ENCODE measurements around the gene MZF1. TPM values are rescaled to one million over a fixed set of nuclear protein-coding genes. Genes with fewer than 3 reads are reported as not detected.
A peak's percentile ranks its signal among the peaks of the same experiment; 100 is the strongest.

MZF1 gene
- polyA plus RNA-seq, 3 donors, result 1.6 to 55.6 (median 1.7) TPM

DNA sequence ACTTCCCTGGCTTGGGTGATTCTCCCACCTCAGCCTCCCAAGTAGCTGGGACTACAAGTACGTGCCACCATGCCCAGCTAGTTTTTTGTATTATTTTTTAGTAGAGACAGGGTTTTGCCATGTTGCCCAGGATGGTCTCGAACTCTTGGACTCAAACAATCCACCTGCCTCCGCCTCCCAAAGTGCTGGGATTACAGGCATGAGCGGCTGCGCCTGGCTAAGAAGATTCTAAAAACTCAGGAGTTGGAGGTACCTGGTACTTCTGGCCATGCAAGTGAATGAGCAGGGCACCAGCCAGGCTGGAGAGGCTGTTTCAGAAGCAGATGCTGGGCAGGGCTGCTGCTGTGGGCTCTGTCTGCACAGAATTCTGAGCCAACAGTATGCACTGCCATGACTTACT lies 6.1 kb downstream of the MZF1 start:
- Histone ChIP-seq H3K9me3 (replicated peaks in 1 of 2; ENCODE audit: control insufficient read depth in 1 of 2, insufficient read depth in 1 of 2, low read length in 2 of 2) (peaks cover 0 to 8% of the 10 kb centered on the region in 2 donors), H4K20me1 (ENCODE audit: insufficient read depth, low read length) (peaks cover 10% of the 10 kb centered on the region), H3K4me3 (replicated peaks in 1 of 3; ENCODE audit: low read depth in 2 of 3, low read length in 3 of 3) (no peak overlapping the region), H3K27ac (ENCODE audit: low read depth in 1 of 2, low read length in 2 of 2) (no peak overlapping the region), H2AFZ (ENCODE audit: insufficient read depth, low read depth, low read length, poor library complexity, severe bottlenecking) (no peak overlapping the region), H3K4me1 (ENCODE audit: control insufficient read depth in 1 of 2, insufficient read depth in 2 of 2, low read length in 2 of 2) (peaks cover 22 to 25% of the 10 kb centered on the region in 2 donors), H3K79me2 (ENCODE audit: insufficient read depth, low read length) (peaks cover 15% of the 10 kb centered on the region), H3K36me3 (replicated peaks in 1 of 2; ENCODE audit: control insufficient read depth in 1 of 2, insufficient read depth in 2 of 2, low read length in 2 of 2) (peaks cover 9 to 31% of the 10 kb centered on the region in 2 donors), H3K27me3 (ENCODE audit: control insufficient read depth in 2 of 2, insufficient read depth in 2 of 2, low read length in 2 of 2) (peaks cover 15 to 25% of the 10 kb centered on the region in 2 donors), H3K9ac (ENCODE audit: insufficient read depth, low read length, poor library complexity, severe bottlenecking) (no peak overlapping the region), H3K4me2 (replicated peaks; ENCODE audit: extremely low read depth, low read length, poor library complexity, severe bottlenecking) (no peak overlapping the region)
- Mint-ChIP-seq H3K4me3 (no peak overlapping the region), H3K4me1 (peaks cover 26% of the 10 kb centered on the region), H3K27ac (no peak overlapping the region), H3K27me3 (ENCODE audit: low read depth in 3 of 3) (peaks cover 26 to 31% (median 27%) of the 10 kb centered on the region in 3 donors), H3K36me3 (peaks cover 23 to 46% of the 10 kb centered on the region in 2 donors), H3K9me3 (peaks cover 0 to 11% (median 7%) of the 10 kb centered on the region in 7 donors)
- no peak for DNase-seq
- intact Hi-C loops (cut with micrococcal nuclease), result no loop called here
- TF ChIP-seq, protein P1, sequence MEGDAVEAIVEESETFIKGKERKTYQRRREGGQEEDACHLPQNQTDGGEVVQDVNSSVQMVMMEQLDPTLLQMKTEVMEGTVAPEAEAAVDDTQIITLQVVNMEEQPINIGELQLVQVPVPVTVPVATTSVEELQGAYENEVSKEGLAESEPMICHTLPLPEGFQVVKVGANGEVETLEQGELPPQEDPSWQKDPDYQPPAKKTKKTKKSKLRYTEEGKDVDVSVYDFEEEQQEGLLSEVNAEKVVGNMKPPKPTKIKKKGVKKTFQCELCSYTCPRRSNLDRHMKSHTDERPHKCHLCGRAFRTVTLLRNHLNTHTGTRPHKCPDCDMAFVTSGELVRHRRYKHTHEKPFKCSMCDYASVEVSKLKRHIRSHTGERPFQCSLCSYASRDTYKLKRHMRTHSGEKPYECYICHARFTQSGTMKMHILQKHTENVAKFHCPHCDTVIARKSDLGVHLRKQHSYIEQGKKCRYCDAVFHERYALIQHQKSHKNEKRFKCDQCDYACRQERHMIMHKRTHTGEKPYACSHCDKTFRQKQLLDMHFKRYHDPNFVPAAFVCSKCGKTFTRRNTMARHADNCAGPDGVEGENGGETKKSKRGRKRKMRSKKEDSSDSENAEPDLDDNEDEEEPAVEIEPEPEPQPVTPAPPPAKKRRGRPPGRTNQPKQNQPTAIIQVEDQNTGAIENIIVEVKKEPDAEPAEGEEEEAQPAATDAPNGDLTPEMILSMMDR (IDR thresholded peaks at IDR 0.05), result no peak
- WGBS (ENCODE audit: insufficient coverage), result 97% methylated on average over 3 of the region's 5 CpGs

DNA sequence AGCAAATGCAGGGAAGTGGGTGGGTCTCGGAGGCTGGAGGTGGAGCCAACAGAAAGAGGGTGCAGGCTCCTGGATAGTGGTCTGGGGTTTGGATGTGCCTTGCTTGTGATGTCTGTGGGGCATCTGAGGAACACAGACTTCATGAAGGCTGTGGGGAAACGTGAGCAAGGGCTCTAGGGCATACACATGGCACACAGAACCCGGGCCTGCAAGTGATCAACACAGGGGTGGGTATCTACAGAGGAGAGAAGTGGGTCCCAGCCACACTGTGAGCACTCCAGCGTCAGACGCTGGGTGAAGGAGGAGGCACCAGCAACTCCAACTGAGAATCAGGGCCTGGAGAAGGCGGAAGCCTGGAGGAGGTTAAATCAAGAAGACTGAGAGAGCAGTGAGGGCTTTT lies 9.3 kb downstream of the MZF1 start:
- Histone ChIP-seq H3K27me3 (ENCODE audit: control insufficient read depth in 2 of 2, insufficient read depth in 2 of 2, low read length in 2 of 2) (peaks cover 23 to 39% of the 10 kb centered on the region in 2 donors), H3K79me2 (ENCODE audit: insufficient read depth, low read length) (no peaks in the 10 kb centered on the region), H3K4me2 (replicated peaks; ENCODE audit: extremely low read depth, low read length, poor library complexity, severe bottlenecking) (no peak overlapping the region), H3K4me3 (replicated peaks in 1 of 3; ENCODE audit: low read depth in 2 of 3, low read length in 3 of 3) (no peak overlapping the region), H2AFZ (ENCODE audit: insufficient read depth, low read depth, low read length, poor library complexity, severe bottlenecking) (no peak overlapping the region), H3K27ac (ENCODE audit: low read depth in 1 of 2, low read length in 2 of 2) (no peak overlapping the region), H3K9ac (ENCODE audit: insufficient read depth, low read length, poor library complexity, severe bottlenecking) (no peak overlapping the region), H3K36me3 (replicated peaks in 1 of 2; ENCODE audit: control insufficient read depth in 1 of 2, insufficient read depth in 2 of 2, low read length in 2 of 2) (peaks cover 6 to 11% of the 10 kb centered on the region in 2 donors), H3K9me3 (replicated peaks in 1 of 2; ENCODE audit: control insufficient read depth in 1 of 2, insufficient read depth in 1 of 2, low read length in 2 of 2) (peaks cover 0 to 13% of the 10 kb centered on the region in 2 donors), H3K4me1 (ENCODE audit: control insufficient read depth in 1 of 2, insufficient read depth in 2 of 2, low read length in 2 of 2) (peaks cover 35 to 37% of the 10 kb centered on the region in 2 donors), H4K20me1 (ENCODE audit: insufficient read depth, low read length) (peaks cover 10% of the 10 kb centered on the region)
- Mint-ChIP-seq H3K36me3 (peaks cover 17 to 25% of the 10 kb centered on the region in 2 donors), H3K27me3 (ENCODE audit: low read depth in 3 of 3) (peaks cover 39 to 45% (median 39%) of the 10 kb centered on the region in 3 donors), H3K4me3 (peak overlapping the region in 1 of 2 donors; percentile 86), H3K9me3 (peaks cover 0 to 17% (median 8%) of the 10 kb centered on the region in 7 donors), H3K4me1 (peaks cover 40% of the 10 kb centered on the region), H3K27ac (no peak overlapping the region)
- no peak for DNase-seq
- 95% methylated on average over 5 of the region's 6 CpGs for WGBS (ENCODE audit: insufficient coverage)
- intact Hi-C loops (cut with micrococcal nuclease), result no loop called here
- TF ChIP-seq, protein P1 (IDR thresholded peaks at IDR 0.05), result no peak
